HepG2 (cell line): ENCODE data around the gene PYGO2. TPM values are rescaled to one million over a fixed set of nuclear protein-coding genes. Genes with fewer than 3 reads are reported as not detected.

Source experiments
- KIAA2018 ChIP-seq: sonication (generic); formaldehyde crosslinking; IDR thresholded peaks from 2 replicates; pipeline ENCODE4 v1.5.0; 2020; ENCODE audit warnings: mild to moderate bottlenecking, missing genetic modification reagents, borderline replicate concordance
- NFE2L2 ChIP-seq: fragments of 150-350 bp; IDR thresholded peaks from 2 replicates; pipeline ENCODE4 v1.6.1; 2014; ENCODE audit warnings: low read length
- TCF7 ChIP-seq: sonication (generic); IDR thresholded peaks from 2 replicates; pipeline ENCODE4 v1.6.1; 2016; ENCODE audit warnings: antibody characterized with exemption, low read depth
- THAP9 ChIP-seq: sonication (generic); formaldehyde crosslinking; IDR thresholded peaks from 2 replicates; pipeline ENCODE4; 2020; ENCODE audit warnings: missing genetic modification reagents, mild to moderate bottlenecking, borderline replicate concordance
- ZNF18 ChIP-seq: sonication (generic); formaldehyde crosslinking; IDR thresholded peaks from 2 replicates; pipeline ENCODE4 v1.8.0; 2022; ENCODE audit warnings: mild to moderate bottlenecking, missing genetic modification reagents; ENCODE audit not compliant: insufficient replicate concordance
- ZNF652 ChIP-seq: IDR thresholded peaks from 2 replicates; pipeline ENCODE4 v1.6.1; 2016; ENCODE audit warnings: low read depth, borderline replicate concordance
- polyA plus RNA-seq, 8 experiments: library from polyadenylated mRNA; depleted of rRNA in 3 of 8; stranded (reverse) in 7 of 8; unstranded in 1 of 8; fragments of >200 nt; fragmentation: Illumina TruSeq in 4 of 8; extraction: Trizol in 4 of 8; gene quantifications; 2 replicates each; pipeline versions ENCODE4 v1.2.1 to v1.2.3, GENCODE V29; 2011 to 2016; ENCODE audit warnings: low read depth in 4 of 8, missing spikeins in 1 of 8, mixed read lengths in 1 of 8; ENCODE audit not compliant: insufficient read depth in 1 of 8
- total RNA-seq, 5 experiments: library from RNA; depleted of rRNA; stranded (reverse); fragments of >200 nt; fragmentation: Illumina TruSeq; extraction: Trizol; gene quantifications; 2 replicates each; pipeline ENCODE4 v1.2.3, GENCODE V29; 2016; ENCODE audit warnings: low read depth in 1 of 5

Gene PYGO2
- total and polyA plus RNA-seq, 2 of the 13 experiments (the other 11 are each of a cell fraction or from before 2014, with no cell fraction given): 20.3 to 21.8 TPM

- TF ChIP-seq KIAA2018 (no peak), THAP9 (CRISPR knock-in tag) (no peak), TCF7 (no peak), ZNF652 (no peak), ZNF18 (CRISPR knock-in tag) (no peak), NFE2L2 (no peak)
These were observed 20.8 kb upstream of the PYGO2 start (continued) for GRCh38 chr1:154982341-154982740.
